IMR-90 (cell line): ENCODE results near the gene ZNF212. TPM values are rescaled to one million over a fixed set of nuclear protein-coding genes. Genes with fewer than 3 reads are reported as not detected.

Experiments used
- ATAC-seq: fragments of 200-7000 bp; cut with Tn5 transposase; 2 replicates; pipeline ENCODE4 v1.9.1; 2020; ENCODE audit warnings: low read depth, mild to moderate bottlenecking, moderate library complexity
- BruUV-seq: library from RNA; stranded (reverse); fragments of 400-500 nt; replicated peaks from 2 replicates; lab custom pipeline; 2021; lab: Mats Ljungman, UMichigan
- CTCF ChIA-PET: fragments of 300-600 bp; formaldehyde crosslinking; extraction: SDS; loops from one replicate; lab custom pipeline; 2021; ENCODE audit warnings: antibody characterized with exemption; lab: Yijun Ruan, JAX
- POLR2A ChIA-PET: fragments of 300-600 bp; sonication (Branson Sonifier 250); formaldehyde crosslinking; loops from one replicate; lab custom pipeline; 2022; ENCODE audit warnings: antibody characterized with exemption; ENCODE audit not compliant: unreplicated experiment; lab: Charles Lee
- DNase-seq: peaks from one replicate; pipeline ENCODE4 v3.0.0; 2013
- H2AFZ ChIP-seq: replicated peaks from 2 replicates; pipeline ENCODE3; 2013; ENCODE audit warnings: low read length, mild to moderate bottlenecking; ENCODE audit not compliant: poor library complexity
- H2AK5ac ChIP-seq: 2 replicates; pipeline ENCODE4 v1.6.1; 2013; ENCODE audit warnings: low read depth, low read length, inconsistent platforms
- H2AK9ac ChIP-seq: replicated peaks from 2 replicates; pipeline ENCODE3; 2013; ENCODE audit warnings: mild to moderate bottlenecking, low read depth, low read length, moderate library complexity; ENCODE audit not compliant: poor library complexity
- H2BK120ac ChIP-seq: 2 replicates; pipeline ENCODE4 v1.6.1; 2013; ENCODE audit warnings: low read depth, low read length, inconsistent platforms
- H2BK15ac ChIP-seq: 3 replicates; pipeline ENCODE4 v1.6.1; 2013; ENCODE audit warnings: low read depth, low read length, inconsistent platforms
- H2BK20ac ChIP-seq: 2 replicates; pipeline ENCODE4 v1.6.1; 2013; ENCODE audit warnings: low read depth, mild to moderate bottlenecking, inconsistent platforms, low read length, moderate library complexity
- H2BK5ac ChIP-seq: 2 replicates; pipeline ENCODE4 v1.6.1; 2013; ENCODE audit warnings: mild to moderate bottlenecking, low read depth, low read length, inconsistent platforms; ENCODE audit not compliant: poor library complexity, severe bottlenecking
- H3K14ac ChIP-seq: replicated peaks from 2 replicates; pipeline ENCODE4 v1.6.1; 2013; ENCODE audit warnings: low read depth, low read length, inconsistent platforms
- H3K18ac ChIP-seq: 2 replicates; pipeline ENCODE4 v1.6.1; 2013; ENCODE audit warnings: low read depth, low read length, control low read depth
- H3K23ac ChIP-seq: 2 replicates; pipeline ENCODE4 v1.6.1; 2013; ENCODE audit warnings: low read depth, low read length, inconsistent platforms
- H3K27ac ChIP-seq: 2 replicates; pipeline ENCODE4 v1.5.1; 2013; ENCODE audit warnings: mild to moderate bottlenecking, control low read depth, low read length; ENCODE audit not compliant: insufficient read depth
- H3K27me3 ChIP-seq: 2 replicates; pipeline ENCODE4 v1.6.1; 2013; ENCODE audit warnings: low read length; ENCODE audit not compliant: control insufficient read depth, insufficient read depth
- H3K36me3 ChIP-seq: 2 replicates; pipeline ENCODE4 v1.6.1; 2013; ENCODE audit warnings: low read length, mixed read lengths; ENCODE audit not compliant: control insufficient read depth, insufficient read depth
- H3K4ac ChIP-seq: 2 replicates; pipeline ENCODE4 v1.6.1; 2013; ENCODE audit warnings: low read depth, low read length, inconsistent platforms
- H3K4me1 ChIP-seq: 2 replicates; pipeline ENCODE4 v1.6.1; 2013; ENCODE audit warnings: low read length, mixed read lengths; ENCODE audit not compliant: control insufficient read depth, insufficient read depth
- H3K4me2 ChIP-seq: 2 replicates; pipeline ENCODE4 v1.6.1; 2013; ENCODE audit warnings: low read depth, mild to moderate bottlenecking, control low read depth, low read length, moderate library complexity
- H3K4me3 ChIP-seq: 2 replicates; pipeline ENCODE4 v1.5.1; 2013; ENCODE audit warnings: low read depth, mild to moderate bottlenecking, control low read depth, low read length, moderate library complexity; ENCODE audit not compliant: insufficient read depth
- H3K56ac ChIP-seq: 2 replicates; pipeline ENCODE4 v1.6.1; 2013; ENCODE audit warnings: low read length, inconsistent platforms; ENCODE audit not compliant: insufficient read depth; ENCODE audit errors: extremely low read depth
- H3K79me1 ChIP-seq, 2 experiments: 2 replicates each; pipeline ENCODE4 v1.6.1; 2013; ENCODE audit warnings: low read length in 2 of 2, inconsistent platforms in 1 of 2, low read depth in 1 of 2
- H3K9ac ChIP-seq: 2 replicates; pipeline ENCODE4 v1.6.1; 2013; ENCODE audit warnings: low read depth, low read length, control low read depth
- H3K9me1 ChIP-seq: 2 replicates; pipeline ENCODE4 v1.6.1; 2013; ENCODE audit warnings: low read length, inconsistent platforms; ENCODE audit not compliant: insufficient read depth
- H3K9me3 ChIP-seq: 2 replicates; pipeline ENCODE4 v1.6.1; 2013; ENCODE audit warnings: low read length; ENCODE audit not compliant: control insufficient read depth, insufficient read depth
- H4K20me1 ChIP-seq: 2 replicates; pipeline ENCODE4 v1.6.1; 2013; ENCODE audit warnings: low read length, inconsistent platforms; ENCODE audit not compliant: insufficient read depth
- H4K5ac ChIP-seq: 2 replicates; pipeline ENCODE4 v1.6.1; 2013; ENCODE audit warnings: mild to moderate bottlenecking, low read depth, low read length, control low read depth
- H4K8ac ChIP-seq, 2 experiments: 2 replicates each; pipeline ENCODE4 v1.6.1; 2013; ENCODE audit warnings: low read depth in 2 of 2, low read length in 2 of 2, control low read depth in 1 of 2, inconsistent platforms in 1 of 2
- H4K91ac ChIP-seq: 2 replicates; pipeline ENCODE4 v1.6.1; 2013; ENCODE audit warnings: low read depth, low read length, inconsistent platforms; ENCODE audit not compliant: insufficient read depth
- BHLHE40 ChIP-seq: fragments of 150-350 bp; IDR thresholded peaks from 2 replicates; pipeline ENCODE4 v1.6.1; 2016; ENCODE audit warnings: mild to moderate bottlenecking, low read depth, low read length
- CEBPB ChIP-seq: IDR thresholded peaks from 2 replicates; pipeline ENCODE4 v1.6.1; 2012; ENCODE audit warnings: low read depth, low read length, improper control_type of control experiment
- CTCF ChIP-seq: conservative IDR thresholded peaks from 2 replicates; pipeline ENCODE4 v1.5.1; 2012; ENCODE audit warnings: mild to moderate bottlenecking, low read depth, low read length, improper control_type of control experiment
- MAFK ChIP-seq: IDR thresholded peaks from 2 replicates; pipeline ENCODE4 v1.6.1; 2012; ENCODE audit warnings: low read depth, low read length, improper control_type of control experiment
- MAZ ChIP-seq: IDR thresholded peaks from 2 replicates; pipeline ENCODE4 v1.6.1; 2012; ENCODE audit warnings: low read depth, mild to moderate bottlenecking, low read length, improper control_type of control experiment, moderate library complexity, borderline replicate concordance
- MXI1 ChIP-seq: IDR thresholded peaks from 2 replicates; pipeline ENCODE4 v1.6.1; 2012; ENCODE audit warnings: low read depth, mild to moderate bottlenecking, low read length, moderate library complexity, borderline replicate concordance
- NFE2L2 ChIP-seq: fragments of 150-350 bp; IDR thresholded peaks from 2 replicates; pipeline ENCODE4 v1.6.1; 2016; ENCODE audit warnings: low read depth, mild to moderate bottlenecking, low read length
- POLR2A ChIP-seq: IDR thresholded peaks from 2 replicates; pipeline ENCODE4 v1.6.1; 2012; ENCODE audit warnings: mild to moderate bottlenecking, low read depth, low read length
- RAD21 ChIP-seq: IDR thresholded peaks from 2 replicates; pipeline ENCODE4 v1.6.1; 2012; ENCODE audit warnings: low read length, improper control_type of control experiment
- RFX5 ChIP-seq: IDR thresholded peaks from 2 replicates; pipeline ENCODE4 v1.8.0; 2012; ENCODE audit warnings: low read depth, mild to moderate bottlenecking, low read length, moderate library complexity
- SMC3 ChIP-seq: fragments of 150-350 bp; IDR thresholded peaks from 2 replicates; pipeline ENCODE4 v1.6.1; 2016; ENCODE audit warnings: low read depth, mild to moderate bottlenecking, antibody characterized with exemption, low read length, moderate library complexity
- WGBS, 2 experiments: methylation state at CpG; one replicate each; pipeline versions ENCODE4 v1.1.5 to v1.1.7; 2013; ENCODE audit warnings: missing lambda C conversion rate in 2 of 2; ENCODE audit not compliant: insufficient read length in 1 of 2; ENCODE audit errors: extremely low coverage in 2 of 2; 5-methylcytosine and 5-hydroxymethylcytosine counted together
- dilution Hi-C: fragments of 300-500 bp; cut with HindIII; formaldehyde crosslinking; loops from one replicate; pipeline ENCODE4 v1.14.3; 2018; ENCODE audit warnings: low sequenced_read_pairs; ENCODE audit not compliant: unreplicated experiment
- in situ Hi-C: fragments of 300-500 bp; cut with MboI; formaldehyde crosslinking; loops from 3 replicates; pipeline ENCODE4 v1.14.3; 2019; ENCODE audit warnings: low sequenced_read_pairs, inconsistent platforms, mixed read lengths
- intact Hi-C: fragments of 100-400 bp; cut with micrococcal nuclease; formaldehyde crosslinking; loops from 2 replicates; pipeline ENCODE4 v1.10.0; 2022
- polyA plus RNA-seq, 3 experiments: library from polyadenylated mRNA; depleted of rRNA; stranded (reverse); fragments of >200 nt; gene quantifications; 2 replicates each; pipeline ENCODE4 v1.2.3, GENCODE V29; 2012; ENCODE audit warnings: low replicate concordance in 1 of 3
- total RNA-seq: library from RNA; depleted of rRNA; stranded (reverse); fragments of >200 nt; gene quantifications from 2 replicates; pipeline ENCODE4 v1.2.3, GENCODE V29; 2012
- TF ChIP-seq, protein P1 (sequence below): fragments of 150-350 bp; IDR thresholded peaks from 2 replicates; pipeline ENCODE4 v1.6.1; 2017; ENCODE audit warnings: mild to moderate bottlenecking, antibody characterized with exemption, low read length, low read depth

Gene ZNF212
- total and polyA plus RNA-seq, 2 of the 4 experiments (the other 2 are of a cell fraction), result 3.8 to 5.1 TPM

- Histone ChIP-seq H3K9ac (peak within 1 kb of the TSS; percentile 73), H2BK120ac (peak within 1 kb of the TSS; percentile 12; the same call in 1 of the 2 replicates), H2AK5ac (peak within 1 kb of the TSS; percentile 82), H2AK9ac (peak within 1 kb of the TSS; percentile 93), H3K4me1 (peaks cover 7% of the 10 kb centered on the region), H4K91ac (peak within 1 kb of the TSS; percentile 83), H3K4me2 (peak within 1 kb of the TSS; percentile 86), H3K27me3 (no peaks in the 10 kb centered on the region), H2BK15ac (no peak within 1 kb of the TSS), H3K9me1 (0 out of 2 replicates have a peak, but pooled peaks cover under 1% of the 10 kb centered on the region), H3K27ac (peak within 1 kb of the TSS; percentile 54), H4K20me1 (no peaks in the 10 kb centered on the region), H2BK20ac (no peak within 1 kb of the TSS), H4K5ac (peak within 1 kb of the TSS; percentile 96), H3K23ac (peak within 1 kb of the TSS; percentile 76; the same call in 1 of the 2 replicates), H3K79me1 (peaks cover 22 to 29% of the 10 kb centered on the region in 2 experiments), H3K18ac (peak within 1 kb of the TSS; percentile 38; the same call in 1 of the 2 replicates), H3K9me3 (no peaks in the 10 kb centered on the region), H3K4ac (peak within 1 kb of the TSS; percentile 74), H3K14ac (peak within 1 kb of the TSS; percentile 76), H4K8ac (peak within 1 kb of the TSS; percentile 90 to 95), H3K56ac (peak within 1 kb of the TSS; percentile 5; the same call in 1 of the 2 replicates), H2BK5ac (peak within 1 kb of the TSS; percentile 66), H2AFZ (peak within 1 kb of the TSS; percentile 95), H3K36me3 (peaks cover 18% of the 10 kb centered on the region), H3K4me3 (peak within 1 kb of the TSS; percentile 61)
- ChIA-PET POLR2A (interaction anchor here (1.3 kb wide), 1 partner anchor 198 kb away, joined by 4 read pairs; the partner anchor contains the start of gene ZNF777), CTCF (interaction anchor here (1.3 to 1.8 kb wide), 6 partner anchors 9 to 162 kb away, joined by 3 to 10 read pairs (median 7); no protein-coding TSS in a partner anchor)
- in situ Hi-C loops (no loop called here), intact Hi-C loops (loop anchor here (5.0 kb wide), 1 partner anchor 360 kb away; no protein-coding TSS in a partner anchor), dilution Hi-C loops (no loop called here)
- 2% methylated on average over 67 of the region's 115 CpGs; no CpG with 5 or more reads in 1 of the 2 experiments for WGBS, 2 experiments
- DNase-seq (peak; percentile 85), ATAC-seq (peak; percentile 94)
- no TSS peak for BruUV-seq
- peak; percentile 81 for TF ChIP-seq CTCF
- TF ChIP-seq SMC3, result peak; percentile 24; the same call in 1 of the 2 replicates
- TF ChIP-seq BHLHE40, result peak; percentile 59
- no peak for TF ChIP-seq CEBPB
- TF ChIP-seq MAFK, result no peak
- peak; percentile 44 for TF ChIP-seq RAD21
- TF ChIP-seq, protein P1, sequence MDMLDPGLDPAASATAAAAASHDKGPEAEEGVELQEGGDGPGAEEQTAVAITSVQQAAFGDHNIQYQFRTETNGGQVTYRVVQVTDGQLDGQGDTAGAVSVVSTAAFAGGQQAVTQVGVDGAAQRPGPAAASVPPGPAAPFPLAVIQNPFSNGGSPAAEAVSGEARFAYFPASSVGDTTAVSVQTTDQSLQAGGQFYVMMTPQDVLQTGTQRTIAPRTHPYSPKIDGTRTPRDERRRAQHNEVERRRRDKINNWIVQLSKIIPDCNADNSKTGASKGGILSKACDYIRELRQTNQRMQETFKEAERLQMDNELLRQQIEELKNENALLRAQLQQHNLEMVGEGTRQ, result peak; percentile 82
- peak; percentile 77; the same call in 1 of the 2 replicates for TF ChIP-seq MXI1
- TF ChIP-seq RFX5, result no peak
- TF ChIP-seq POLR2A, result no peak
- no peak for TF ChIP-seq NFE2L2
- peak; percentile 62; the same call in 1 of the 2 replicates for TF ChIP-seq MAZ
Measured at GRCh38 chr7:149261829-149262617, 22.6 kb downstream of the ZNF212 start, which contains the start of gene ZNF783. ZNF783 (plus strand) TSS chr7:149262196; CDS start chr7:149262334, 138 bp downstream.
